HepG2 (cell line): Measurements from ENCODE around the gene ZNF385B.

Source experiments
- FOXM1 ChIP-seq: sonication (generic); formaldehyde crosslinking; IDR thresholded peaks from 2 replicates; pipeline ENCODE4 v1.5.0; 2020; ENCODE audit warnings: missing genetic modification reagents
- PBX2 ChIP-seq: IDR thresholded peaks from 2 replicates; pipeline ENCODE4 v1.6.1; 2016; ENCODE audit warnings: control low read depth
- PTBP1 ChIP-seq: fragments of 200-400 bp; formaldehyde crosslinking; IDR thresholded peaks from 2 replicates; pipeline ENCODE4 v1.6.1; 2018; ENCODE audit warnings: low read length, low read depth; ENCODE audit not compliant: poor library complexity, severe bottlenecking

GRCh38 chr2:179909845-179910734 lies 48.7 kb upstream of the ZNF385B start:
- TF ChIP-seq PTBP1 = no peak
- no peak for TF ChIP-seq PBX2 (CRISPR knock-in tag)
- TF ChIP-seq FOXM1 (CRISPR knock-in tag) = no peak
